NCI-H2029 (cell line): ENCODE measurements around the gene TOMM6.

ENCODE experiments used
- DNase-seq: peaks from one replicate; lab custom pipeline; 2025; lab: John Stamatoyannopoulos, UW

Gene TOMM6

DNA sequence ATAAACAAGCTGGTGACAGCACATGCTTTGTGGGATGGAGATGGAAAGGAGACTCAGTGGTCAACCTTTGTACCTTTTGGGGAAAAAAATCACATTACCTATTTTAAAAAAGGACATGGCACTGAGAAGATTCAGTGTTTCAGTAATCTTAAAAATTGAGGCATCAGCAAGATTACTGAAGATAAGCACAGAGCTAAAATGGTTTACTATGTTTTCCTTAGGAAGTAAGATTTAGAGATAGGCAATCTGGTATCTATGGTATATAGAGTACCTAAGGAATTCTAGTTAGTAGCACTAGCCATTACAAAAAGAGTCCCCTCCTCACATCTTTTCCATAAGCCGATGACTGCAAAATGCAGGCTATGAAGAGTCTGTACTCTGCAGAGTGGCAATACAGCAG, 35.7 kb downstream of the TOMM6 start:
- DNase-seq = no peak

DNA sequence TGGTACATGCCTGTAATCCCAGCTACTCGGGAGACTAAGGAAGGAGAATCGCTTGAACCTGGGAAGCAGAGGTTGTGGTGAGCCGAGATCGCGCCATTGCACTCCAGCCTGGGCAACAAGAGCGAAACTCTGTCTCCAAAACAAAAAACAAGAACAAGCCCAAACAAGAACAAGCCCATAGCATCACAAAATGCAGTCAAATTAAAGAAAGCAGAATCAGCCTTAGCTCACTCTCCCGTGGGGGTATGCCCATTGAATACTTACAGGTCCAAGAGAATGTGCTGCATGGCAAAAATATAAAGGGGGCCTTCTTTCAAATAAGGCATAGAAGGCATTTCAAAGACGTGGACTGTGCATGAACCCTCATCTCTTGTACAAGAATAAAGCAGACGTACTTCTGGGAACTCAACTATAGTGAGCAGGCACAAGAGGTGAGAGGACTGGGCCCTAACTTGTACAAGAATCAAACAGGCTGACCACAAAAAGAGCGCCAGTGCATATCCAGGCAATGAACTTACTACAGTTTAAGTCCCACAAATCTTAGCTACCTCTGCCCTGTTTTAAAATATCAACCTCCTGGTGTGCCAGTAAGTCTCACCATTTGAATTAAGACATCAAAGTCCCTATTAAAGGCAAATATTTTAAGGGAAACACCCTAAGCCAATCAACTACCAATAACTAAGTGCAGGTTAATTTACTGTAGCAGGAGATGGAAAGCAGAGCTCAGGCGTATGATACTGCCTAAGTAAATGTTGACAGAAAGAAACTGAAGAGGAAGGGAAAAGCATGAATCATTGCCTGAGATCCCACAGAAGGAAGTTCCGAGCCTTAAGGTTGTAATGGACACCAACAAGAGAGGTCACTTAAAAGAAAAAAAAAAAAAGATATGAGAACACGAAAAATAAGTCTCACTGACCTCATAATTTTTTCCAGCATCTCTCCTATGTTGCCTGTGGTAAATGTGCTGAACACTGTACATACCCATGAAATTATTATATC, 37.4 kb downstream of the TOMM6 start:
- peak; percentile 4 for DNase-seq

DNA sequence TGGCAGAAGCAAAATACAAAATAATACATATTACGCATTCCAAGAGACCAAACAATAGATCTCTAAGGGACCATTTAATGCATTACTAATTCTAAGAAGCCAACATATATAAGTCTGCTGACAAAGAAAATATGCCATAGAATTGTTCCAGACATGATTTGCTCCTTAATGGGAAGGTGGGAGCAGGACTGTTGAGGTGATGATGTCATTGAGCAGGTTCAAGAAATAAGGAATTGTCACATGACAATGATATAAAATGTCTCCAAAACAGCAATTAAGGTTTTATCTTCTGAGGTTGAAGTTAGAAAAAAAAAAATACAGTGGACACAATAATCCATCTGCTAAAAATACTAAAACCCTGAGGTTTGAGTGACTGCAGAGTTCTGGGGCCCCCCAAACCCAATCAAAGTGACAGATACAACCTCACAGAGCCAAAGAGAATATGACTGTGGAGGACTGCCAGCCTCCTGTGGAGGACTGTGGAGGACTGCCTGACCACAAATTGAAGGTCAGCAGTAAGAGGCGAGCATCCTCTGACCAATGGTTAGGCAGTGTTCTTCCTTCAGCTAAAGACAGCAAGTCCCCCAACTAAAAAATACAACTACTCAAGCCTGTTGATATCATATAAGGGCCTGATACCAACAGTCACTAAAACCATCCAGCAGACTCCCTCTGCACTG, 39.0 kb downstream of the TOMM6 start:
- DNase-seq = no peak

DNA sequence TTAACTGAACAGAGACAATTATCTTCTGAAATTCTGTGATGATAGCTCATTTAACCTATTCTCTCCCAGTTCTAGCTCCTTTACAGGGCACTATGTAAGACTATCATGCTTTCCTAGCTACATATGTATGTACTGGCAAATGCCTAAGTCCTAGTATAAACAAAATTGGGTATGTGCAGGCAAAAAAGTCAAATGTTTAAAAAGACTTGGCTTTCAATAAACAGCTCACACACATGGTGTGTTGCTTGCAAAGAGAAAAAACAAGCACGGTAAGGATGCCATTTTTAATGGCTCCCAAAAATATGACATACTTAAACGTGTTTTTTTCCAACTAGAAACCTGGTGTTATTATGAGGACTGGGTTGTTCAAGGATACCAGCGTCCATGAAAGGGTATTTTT, 44.8 kb downstream of the TOMM6 start:
- DNase-seq = no peak

DNA sequence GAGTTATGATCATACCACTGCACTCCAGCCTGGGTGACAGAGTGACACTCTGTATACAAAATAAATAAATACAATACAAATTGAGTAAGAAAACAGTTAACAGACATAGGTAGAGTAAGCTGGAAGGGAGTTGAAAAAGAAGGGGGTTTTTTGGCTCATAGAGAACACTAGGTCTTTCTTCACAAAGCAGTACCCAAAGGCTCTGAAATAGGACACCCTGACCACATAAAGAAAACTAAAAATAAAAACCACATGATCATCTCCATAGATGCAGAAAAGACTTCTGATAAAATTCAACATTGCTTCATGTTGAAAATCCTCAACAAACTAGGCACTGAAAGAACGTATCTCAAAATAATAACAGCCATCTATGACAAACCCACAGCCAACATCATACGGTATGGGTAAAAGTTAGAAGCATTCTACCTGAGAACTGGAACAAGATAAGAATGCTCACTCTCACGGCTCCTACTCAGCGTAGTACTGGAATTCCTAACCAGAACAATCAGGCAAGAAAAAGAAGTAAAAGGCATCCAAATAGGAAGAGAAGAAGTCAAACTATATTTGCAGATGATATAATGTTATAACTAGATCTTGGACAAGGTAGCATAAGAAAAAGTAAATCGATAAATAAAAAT, 48.6 kb downstream of the TOMM6 start:
- DNase-seq = no peak

DNA sequence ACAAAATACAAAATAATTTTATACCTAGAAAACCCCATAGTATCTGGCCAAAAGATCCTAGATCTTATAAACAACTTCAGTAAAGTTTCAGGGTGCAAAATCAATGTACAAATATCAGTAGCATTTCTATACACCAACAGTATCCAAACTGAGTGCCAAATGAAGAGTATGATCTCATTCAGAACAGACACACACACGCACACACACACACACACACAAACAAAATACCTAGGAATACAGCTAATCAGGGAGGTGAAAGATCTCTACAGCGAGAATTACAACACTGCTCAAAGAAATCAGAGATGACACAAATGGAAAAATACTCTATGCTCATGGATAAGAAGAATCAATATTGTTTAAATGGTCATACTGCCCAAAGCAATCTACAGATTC, 49.2 kb downstream of the TOMM6 start:
- no peak for DNase-seq
